Mammary epithelial cell (primary cell): ENCODE data around the gene BRI3BP.

Source experiments
- EZH2 ChIP-seq: IDR thresholded peaks from 2 replicates; pipeline ENCODE4 v1.6.1; 2012; ENCODE audit warnings: low read length, inconsistent platforms, borderline replicate concordance
- TF ChIP-seq, protein P1 (sequence below), 2 donors: IDR thresholded peaks in 1 of 2; conservative IDR thresholded peaks in 1 of 2; 2 replicates each; pipeline ENCODE4 v1.5.1; 2011 to 2012; ENCODE audit warnings: inconsistent platforms in 2 of 2, low read length in 2 of 2, mild to moderate bottlenecking in 2 of 2, control low read depth in 1 of 2, low read depth in 1 of 2; ENCODE audit not compliant: insufficient read depth in 1 of 2; ENCODE audit errors: extremely low read depth in 1 of 2

DNA sequence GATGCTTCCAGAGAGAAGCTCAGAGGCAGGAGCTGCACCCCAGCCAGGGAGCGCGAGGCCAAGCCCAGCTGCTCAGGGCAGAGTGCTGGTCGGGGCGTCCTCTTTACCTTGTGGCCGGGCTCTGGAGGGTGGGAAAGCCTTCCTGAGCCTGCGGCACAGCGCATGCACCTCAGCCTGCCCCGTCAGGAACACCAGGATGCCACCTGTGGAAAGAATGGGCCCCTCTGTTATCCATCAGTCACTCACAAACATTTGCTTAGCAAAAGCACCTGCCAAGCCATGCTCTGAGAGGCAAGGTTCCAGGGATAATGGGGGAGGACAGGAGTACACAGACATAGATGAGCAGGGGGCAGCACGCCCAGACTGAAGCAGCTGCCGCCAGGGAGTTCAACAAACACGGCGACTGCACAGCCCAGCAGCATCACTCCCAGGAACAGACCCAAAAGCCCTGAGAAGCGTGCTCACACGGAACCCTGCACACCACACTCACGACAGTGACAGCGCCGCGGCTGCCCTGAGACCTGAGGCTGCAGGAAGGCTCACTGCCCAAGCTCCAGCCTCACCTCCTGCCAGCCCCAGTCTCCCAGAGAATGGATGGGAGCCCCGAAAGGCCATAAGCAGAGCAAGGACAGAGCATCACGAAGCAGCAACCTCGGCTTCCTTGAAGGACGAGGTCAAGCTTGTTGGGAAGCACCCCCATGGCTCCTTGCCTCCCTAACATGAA lies 26.3 kb upstream of the BRI3BP start:
- TF ChIP-seq, protein P1, sequence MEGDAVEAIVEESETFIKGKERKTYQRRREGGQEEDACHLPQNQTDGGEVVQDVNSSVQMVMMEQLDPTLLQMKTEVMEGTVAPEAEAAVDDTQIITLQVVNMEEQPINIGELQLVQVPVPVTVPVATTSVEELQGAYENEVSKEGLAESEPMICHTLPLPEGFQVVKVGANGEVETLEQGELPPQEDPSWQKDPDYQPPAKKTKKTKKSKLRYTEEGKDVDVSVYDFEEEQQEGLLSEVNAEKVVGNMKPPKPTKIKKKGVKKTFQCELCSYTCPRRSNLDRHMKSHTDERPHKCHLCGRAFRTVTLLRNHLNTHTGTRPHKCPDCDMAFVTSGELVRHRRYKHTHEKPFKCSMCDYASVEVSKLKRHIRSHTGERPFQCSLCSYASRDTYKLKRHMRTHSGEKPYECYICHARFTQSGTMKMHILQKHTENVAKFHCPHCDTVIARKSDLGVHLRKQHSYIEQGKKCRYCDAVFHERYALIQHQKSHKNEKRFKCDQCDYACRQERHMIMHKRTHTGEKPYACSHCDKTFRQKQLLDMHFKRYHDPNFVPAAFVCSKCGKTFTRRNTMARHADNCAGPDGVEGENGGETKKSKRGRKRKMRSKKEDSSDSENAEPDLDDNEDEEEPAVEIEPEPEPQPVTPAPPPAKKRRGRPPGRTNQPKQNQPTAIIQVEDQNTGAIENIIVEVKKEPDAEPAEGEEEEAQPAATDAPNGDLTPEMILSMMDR (conservative IDR thresholded peaks at IDR 0.05 in 1 of 2, IDR thresholded peaks at IDR 0.05 in 1 of 2; ENCODE audit: extremely low read depth in 1 of 2, insufficient read depth in 1 of 2, low read depth in 1 of 2, low read length in 2 of 2), result no peak
- no peak for TF ChIP-seq EZH2
